HEK293 (cell line): Measurements from ENCODE around the gene LAX1.

Source experiments
- CTCF ChIA-PET: fragments of 350-600 bp; formaldehyde crosslinking; extraction: SDS; loops from one replicate; lab custom pipeline; 2021; ENCODE audit warnings: antibody characterized with exemption; lab: Yijun Ruan, JAX
- POLR2A ChIA-PET: fragments of 300-600 bp; formaldehyde crosslinking; extraction: SDS; loops from one replicate; lab custom pipeline; 2020; ENCODE audit warnings: antibody characterized with exemption, inconsistent platforms; lab: Yijun Ruan, JAX
- H3K27ac ChIP-seq: fragments of 200-500 bp; sonication (Bioruptor generic); 2 replicates; pipeline ENCODE4 v1.5.1; 2014; ENCODE audit warnings: low read depth, low read length, control low read depth, inconsistent platforms; ENCODE audit errors: extremely low read depth
- H3K36me3 ChIP-seq, 2 experiments: fragments of 200-500 bp in 1 of 2; sonication (Bioruptor generic) in 1 of 2; 1 replicate in 1 of 2; 2 replicates in 1 of 2; pipeline ENCODE4 v1.5.1; 2014 to 2017; ENCODE audit warnings: inconsistent platforms in 2 of 2, low read length in 2 of 2; ENCODE audit not compliant: control insufficient read depth in 2 of 2, insufficient read depth in 1 of 2
- H3K4me1 ChIP-seq: fragments of 200-500 bp; sonication (Bioruptor generic); 2 replicates; pipeline ENCODE4 v1.5.1; 2014; ENCODE audit warnings: mild to moderate bottlenecking, low read length, inconsistent platforms; ENCODE audit not compliant: control insufficient read depth, insufficient read depth
- H3K4me3 ChIP-seq: 2 replicates; pipeline ENCODE4 v1.5.1; 2011; ENCODE audit warnings: low read depth, mild to moderate bottlenecking, control low read depth, low read length, moderate library complexity
- H3K9me3 ChIP-seq: fragments of 200-500 bp; sonication (Bioruptor generic); 2 replicates; pipeline ENCODE4 v1.5.1; 2014; ENCODE audit warnings: low read depth, low read length, inconsistent platforms; ENCODE audit not compliant: control insufficient read depth, insufficient read depth
- HOXA7 ChIP-seq: sonication (generic); formaldehyde crosslinking; IDR thresholded peaks from 2 replicates; pipeline ENCODE4 v1.8.1; 2022; ENCODE audit warnings: missing genetic modification reagents, borderline replicate concordance
- SALL2 ChIP-seq: fragments of 450-650 bp; formaldehyde crosslinking; IDR thresholded peaks from 2 replicates; pipeline ENCODE4 v1.5.0; 2017; ENCODE audit warnings: missing biosample characterization, mild to moderate bottlenecking, missing genetic modification characterization, borderline replicate concordance
- TCF7L2 ChIP-seq: IDR thresholded peaks from 2 replicates; pipeline ENCODE4 v1.6.1; 2011; ENCODE audit warnings: low read depth, mild to moderate bottlenecking, inconsistent platforms, low read length, moderate library complexity, borderline replicate concordance
- TRIM28 ChIP-seq: IDR thresholded peaks from 2 replicates; pipeline ENCODE4 v1.6.1; 2011; ENCODE audit warnings: low read length, control low read depth, borderline replicate concordance
- ZBTB1 ChIP-seq: fragments of 450-650 bp; formaldehyde crosslinking; IDR thresholded peaks from 2 replicates; pipeline ENCODE4 v1.5.1; 2016; ENCODE audit warnings: missing biosample characterization, missing genetic modification characterization
- ZFP3 ChIP-seq: fragments of 450-650 bp; formaldehyde crosslinking; IDR thresholded peaks from 2 replicates; pipeline ENCODE4 v1.5.1; 2016; ENCODE audit warnings: low read depth, missing biosample characterization, missing genetic modification characterization
- ZFP69B ChIP-seq: fragments of 450-650 bp; formaldehyde crosslinking; IDR thresholded peaks from 2 replicates; pipeline ENCODE4 v1.5.1; 2016; ENCODE audit warnings: missing biosample characterization, missing genetic modification characterization
- ZNF132 ChIP-seq: fragments of 450-650 bp; formaldehyde crosslinking; IDR thresholded peaks from 2 replicates; pipeline ENCODE4 v1.5.1; 2017; ENCODE audit warnings: missing biosample characterization, missing genetic modification characterization, borderline replicate concordance
- ZNF133 ChIP-seq: fragments of 450-650 bp; formaldehyde crosslinking; IDR thresholded peaks from 2 replicates; pipeline ENCODE4 v1.5.1; 2016; ENCODE audit warnings: missing biosample characterization, missing genetic modification characterization
- ZNF174 ChIP-seq: fragments of 450-650 bp; formaldehyde crosslinking; IDR thresholded peaks from 2 replicates; pipeline ENCODE4 v1.5.0; 2017; ENCODE audit warnings: missing biosample characterization, mild to moderate bottlenecking, missing genetic modification characterization
- ZNF19 ChIP-seq: fragments of 450-650 bp; formaldehyde crosslinking; IDR thresholded peaks from 2 replicates; pipeline ENCODE4; 2016; ENCODE audit warnings: missing biosample characterization, missing genetic modification characterization, low read depth
- ZNF341 ChIP-seq: fragments of 450-650 bp; formaldehyde crosslinking; IDR thresholded peaks from 2 replicates; pipeline ENCODE4; 2016; ENCODE audit warnings: low read depth, missing biosample characterization, missing genetic modification characterization
- ZNF366 ChIP-seq: fragments of 450-650 bp; formaldehyde crosslinking; conservative IDR thresholded peaks from 2 replicates; pipeline ENCODE4 v1.5.1; 2016; ENCODE audit warnings: missing biosample characterization, missing genetic modification characterization
- ZNF501 ChIP-seq: fragments of 450-650 bp; formaldehyde crosslinking; IDR thresholded peaks from 2 replicates; pipeline ENCODE4 v1.5.1; 2016; ENCODE audit warnings: missing biosample characterization, missing genetic modification characterization
- ZNF549 ChIP-seq: fragments of 450-650 bp; IDR thresholded peaks from 2 replicates; pipeline ENCODE4 v1.5.1; 2018; ENCODE audit warnings: missing biosample characterization, missing genetic modification characterization, mild to moderate bottlenecking, inconsistent platforms, moderate library complexity
- ZNF596 ChIP-seq: fragments of 450-650 bp; IDR thresholded peaks from 2 replicates; pipeline ENCODE4 v1.5.0; 2018; ENCODE audit warnings: missing biosample characterization, mild to moderate bottlenecking, missing genetic modification characterization, moderate library complexity
- ZNF626 ChIP-seq: fragments of 450-650 bp; sonication (Bioruptor Pico); formaldehyde crosslinking; IDR thresholded peaks from 2 replicates; pipeline ENCODE4 v1.5.1; 2018; ENCODE audit warnings: missing biosample characterization, missing genetic modification characterization, inconsistent platforms
- TF ChIP-seq, protein P1 (sequence below): fragments of 450-650 bp; formaldehyde crosslinking; IDR thresholded peaks from 2 replicates; pipeline ENCODE4 v1.5.1; 2016; ENCODE audit warnings: missing biosample characterization, missing genetic modification characterization
- TF ChIP-seq, protein P2 (sequence below): fragments of 450-650 bp; formaldehyde crosslinking; IDR thresholded peaks from 2 replicates; pipeline ENCODE4 v1.5.1; 2016; ENCODE audit warnings: missing biosample characterization, missing genetic modification characterization

Gene LAX1

DNA sequence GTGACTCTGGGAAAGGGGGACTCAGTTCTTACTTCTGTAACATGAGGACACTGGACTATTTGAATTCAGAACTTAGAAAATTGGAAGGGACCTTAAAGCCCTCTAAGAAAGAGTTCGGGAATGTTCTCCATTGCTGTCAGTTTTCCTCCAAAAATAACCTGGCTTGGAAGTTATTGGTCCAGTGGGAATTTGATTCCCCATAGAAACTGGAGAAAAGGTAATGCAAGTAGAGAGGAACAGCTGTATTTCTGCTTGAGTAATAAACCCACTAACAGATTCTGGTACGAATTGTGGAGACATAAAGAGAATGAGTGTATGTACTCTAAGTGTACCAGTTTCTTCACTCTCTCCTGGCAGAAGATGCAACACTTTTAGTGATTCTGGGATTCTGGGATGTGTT is 32.2 kb downstream of the LAX1 start:
- CTCF ChIA-PET: interaction anchor here (0.6 kb wide), 1 partner anchor 47 kb away, joined by 4 read pairs; no protein-coding TSS in a partner anchor
- POLR2A ChIA-PET: no interaction called here
- H3K9me3 ChIP-seq: no peaks in the 10 kb centered on the region
- 0 out of 2 replicates have a peak, but pooled peaks cover 2% of the 10 kb centered on the region for H3K4me1 ChIP-seq
- TF ChIP-seq ZBTB1 (tag by site-specific recombination): no peak
- TF ChIP-seq, protein P1, sequence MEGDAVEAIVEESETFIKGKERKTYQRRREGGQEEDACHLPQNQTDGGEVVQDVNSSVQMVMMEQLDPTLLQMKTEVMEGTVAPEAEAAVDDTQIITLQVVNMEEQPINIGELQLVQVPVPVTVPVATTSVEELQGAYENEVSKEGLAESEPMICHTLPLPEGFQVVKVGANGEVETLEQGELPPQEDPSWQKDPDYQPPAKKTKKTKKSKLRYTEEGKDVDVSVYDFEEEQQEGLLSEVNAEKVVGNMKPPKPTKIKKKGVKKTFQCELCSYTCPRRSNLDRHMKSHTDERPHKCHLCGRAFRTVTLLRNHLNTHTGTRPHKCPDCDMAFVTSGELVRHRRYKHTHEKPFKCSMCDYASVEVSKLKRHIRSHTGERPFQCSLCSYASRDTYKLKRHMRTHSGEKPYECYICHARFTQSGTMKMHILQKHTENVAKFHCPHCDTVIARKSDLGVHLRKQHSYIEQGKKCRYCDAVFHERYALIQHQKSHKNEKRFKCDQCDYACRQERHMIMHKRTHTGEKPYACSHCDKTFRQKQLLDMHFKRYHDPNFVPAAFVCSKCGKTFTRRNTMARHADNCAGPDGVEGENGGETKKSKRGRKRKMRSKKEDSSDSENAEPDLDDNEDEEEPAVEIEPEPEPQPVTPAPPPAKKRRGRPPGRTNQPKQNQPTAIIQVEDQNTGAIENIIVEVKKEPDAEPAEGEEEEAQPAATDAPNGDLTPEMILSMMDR (tag by site-specific recombination): no peak
- no peak for TF ChIP-seq ZNF549
- TF ChIP-seq ZNF174 (tag by site-specific recombination): no peak
- no peak for TF ChIP-seq ZNF501 (tag by site-specific recombination)
- no peak for TF ChIP-seq TCF7L2
- no peak for TF ChIP-seq TRIM28
- no peak for TF ChIP-seq SALL2 (tag by site-specific recombination)
- TF ChIP-seq ZNF341 (tag by site-specific recombination): no peak
- TF ChIP-seq ZNF132: no peak
- no peak for TF ChIP-seq ZNF626 (tag by site-specific recombination)
- no peak for TF ChIP-seq ZNF19
- TF ChIP-seq ZFP69B: no peak
- TF ChIP-seq ZNF133 (tag by site-specific recombination): no peak
- H3K36me3 ChIP-seq: peaks cover 0 to 43% of the 10 kb centered on the region in 2 experiments; a peak in 2 of 3 replicates
- H3K4me3 ChIP-seq: peak overlapping the region; percentile 80
- no peak overlapping the region for H3K27ac ChIP-seq

DNA sequence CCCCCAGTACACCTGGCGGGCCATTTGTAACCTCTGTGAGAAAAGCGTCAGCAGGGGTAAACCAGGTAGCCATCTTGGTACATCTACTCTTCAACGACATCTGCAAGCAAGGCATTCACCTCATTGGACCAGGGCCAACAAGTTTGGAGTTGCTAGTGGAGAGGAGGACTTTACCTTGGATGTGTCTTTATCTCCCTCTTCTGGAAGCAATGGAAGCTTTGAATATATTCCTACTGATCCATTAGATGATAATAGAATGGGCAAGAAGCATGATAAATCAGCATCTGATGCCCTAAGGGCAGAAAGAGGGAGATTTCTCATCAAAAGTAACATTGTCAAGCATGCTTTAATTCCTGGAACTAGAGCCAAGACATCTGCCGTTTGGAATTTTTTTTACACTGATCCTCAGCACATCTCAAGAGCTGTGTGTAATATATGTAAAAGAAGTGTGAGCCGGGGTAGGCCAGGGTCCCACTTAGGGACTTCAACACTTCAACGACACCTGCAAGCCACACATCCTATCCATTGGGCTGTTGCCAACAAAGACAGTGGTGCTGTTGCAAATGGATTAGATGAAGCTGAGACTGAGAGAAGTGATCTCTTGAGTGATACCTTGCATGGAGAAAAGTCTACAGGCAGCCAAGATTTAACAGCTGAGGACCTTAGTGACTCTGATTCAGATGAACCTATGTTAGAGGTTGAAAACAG is 33.1 kb downstream of the LAX1 start:
- CTCF ChIA-PET: no interaction called here
- Histone ChIP-seq H3K27ac (no peak overlapping the region), H3K36me3 (peaks cover under 1 to 48% of the 10 kb centered on the region in 2 experiments), H3K9me3 (no peaks in the 10 kb centered on the region), H3K4me3 (no peak overlapping the region), H3K4me1 (0 out of 2 replicates have a peak, but pooled peaks cover 2% of the 10 kb centered on the region)
- no peak for TF ChIP-seq ZNF596 (tag by site-specific recombination)
- TF ChIP-seq ZFP3 (tag by site-specific recombination): no peak
- TF ChIP-seq ZNF366 (tag by site-specific recombination): 0 out of 2 replicates have a peak, but pooled peaks have one; percentile 16
- TF ChIP-seq HOXA7 (CRISPR knock-in tag): no peak
- TF ChIP-seq, protein P2, sequence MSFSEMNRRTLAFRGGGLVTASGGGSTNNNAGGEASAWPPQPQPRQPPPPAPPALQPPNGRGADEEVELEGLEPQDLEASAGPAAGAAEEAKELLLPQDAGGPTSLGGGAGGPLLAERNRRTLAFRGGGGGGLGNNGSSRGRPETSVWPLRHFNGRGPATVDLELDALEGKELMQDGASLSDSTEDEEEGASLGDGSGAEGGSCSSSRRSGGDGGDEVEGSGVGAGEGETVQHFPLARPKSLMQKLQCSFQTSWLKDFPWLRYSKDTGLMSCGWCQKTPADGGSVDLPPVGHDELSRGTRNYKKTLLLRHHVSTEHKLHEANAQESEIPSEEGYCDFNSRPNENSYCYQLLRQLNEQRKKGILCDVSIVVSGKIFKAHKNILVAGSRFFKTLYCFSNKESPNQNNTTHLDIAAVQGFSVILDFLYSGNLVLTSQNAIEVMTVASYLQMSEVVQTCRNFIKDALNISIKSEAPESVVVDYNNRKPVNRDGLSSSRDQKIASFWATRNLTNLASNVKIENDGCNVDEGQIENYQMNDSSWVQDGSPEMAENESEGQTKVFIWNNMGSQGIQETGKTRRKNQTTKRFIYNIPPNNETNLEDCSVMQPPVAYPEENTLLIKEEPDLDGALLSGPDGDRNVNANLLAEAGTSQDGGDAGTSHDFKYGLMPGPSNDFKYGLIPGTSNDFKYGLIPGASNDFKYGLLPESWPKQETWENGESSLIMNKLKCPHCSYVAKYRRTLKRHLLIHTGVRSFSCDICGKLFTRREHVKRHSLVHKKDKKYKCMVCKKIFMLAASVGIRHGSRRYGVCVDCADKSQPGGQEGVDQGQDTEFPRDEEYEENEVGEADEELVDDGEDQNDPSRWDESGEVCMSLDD: no peak
- POLR2A ChIA-PET: no interaction called here
